ENCODE measurements around the gene RNF149. TPM values are rescaled to one million over a fixed set of nuclear protein-coding genes. Genes with fewer than 3 reads are reported as not detected.

Gene RNF149
- total and polyA plus RNA-seq, 2 donors (not counting 3 experiments of a cell fraction or from before 2014, with no cell fraction given) = 31.3 to 66.6 TPM

DNA sequence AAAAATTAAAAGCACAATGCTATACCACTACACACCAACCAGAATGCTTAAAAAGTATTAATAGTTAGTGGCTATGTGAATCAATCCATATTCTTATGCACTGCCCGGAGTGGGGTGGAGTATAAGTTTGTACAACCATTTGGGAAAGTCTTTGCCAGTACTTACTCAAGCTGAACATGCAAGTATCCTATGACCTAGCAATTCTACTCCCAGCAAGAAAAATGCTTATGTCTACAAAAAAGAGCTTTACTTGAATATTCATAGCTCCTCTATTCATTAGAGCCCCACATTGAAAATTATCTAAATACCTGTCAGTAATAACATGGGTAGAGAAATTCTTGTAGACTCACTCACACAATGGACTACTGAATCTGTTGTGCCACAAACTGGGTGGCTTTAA lies 77.3 kb downstream of the RNF149 start:
- no peak overlapping the region for H3K9ac ChIP-seq (replicated peaks; ENCODE audit: extremely low read depth, insufficient read depth, low read length)
- ChIA-PET CTCF (interaction anchor here (1.3 to 2.8 kb wide), 5 partner anchors 9 to 26 kb away, joined by 3 to 13 read pairs (median 4); no protein-coding TSS in a partner anchor), POLR2A (no interaction called here)
- H3K27ac ChIP-seq (ENCODE audit: insufficient read depth, low read depth, low read length) = no peak overlapping the region
- no peaks in the 10 kb centered on the region for H3K36me3 ChIP-seq (ENCODE audit: control insufficient read depth in 2 of 2, extremely low read depth in 1 of 2, insufficient read depth in 2 of 2, low read length in 2 of 2)
- dilution Hi-C loops (cut with MboI; ENCODE audit: extremely low pct_ligation_motif_present, low sequenced_read_pairs) = no loop called here
- intact Hi-C loops (cut with micrococcal nuclease) = no loop called here
- no peaks in the 10 kb centered on the region for H3K4me1 ChIP-seq (ENCODE audit: control insufficient read depth, extremely low read depth, insufficient read depth, low read length)
- no peak overlapping the region for H3K4me2 ChIP-seq (ENCODE audit: insufficient read depth, low read length)
- DNase-seq (ENCODE audit: low read depth, low spot score) = no peak
- no TSS peak for BruUV-seq (replicated peaks)
- H2AFZ ChIP-seq (ENCODE audit: low read depth, low read length) = no peak overlapping the region
- TF ChIP-seq POLR2AphosphoS5 (IDR thresholded peaks at IDR 0.05; ENCODE audit: insufficient read depth, low read depth, low read length) = no peak
- no peak for TF ChIP-seq MYC (IDR thresholded peaks at IDR 0.05; ENCODE audit: low read depth, low read length)
- no peak for TF ChIP-seq JUN (IDR thresholded peaks at IDR 0.05; ENCODE audit: borderline replicate concordance, insufficient read depth, insufficient read length, low read depth)
- no peak for TF ChIP-seq EZH2 (IDR thresholded peaks at IDR 0.05; ENCODE audit: borderline replicate concordance, low read depth, low read length, severe bottlenecking)
- H3K27me3 ChIP-seq (ENCODE audit: control insufficient read depth in 2 of 2, insufficient read depth in 2 of 2, low read length in 2 of 2) = no peaks in the 10 kb centered on the region
- no peak overlapping the region for H3K4me3 ChIP-seq (replicated peaks in 1 of 3; ENCODE audit: insufficient read depth in 1 of 3, low read depth in 1 of 3, low read length in 3 of 3)
- H4K20me1 ChIP-seq (replicated peaks; ENCODE audit: control insufficient read depth, extremely low read depth, insufficient read depth, low read length) = no peaks in the 10 kb centered on the region
- no peaks in the 10 kb centered on the region for H3K79me2 ChIP-seq (ENCODE audit: control insufficient read depth, insufficient read depth, low read length)
- H3K9me3 ChIP-seq (replicated peaks; ENCODE audit: control insufficient read depth, insufficient read depth, low read length) = no peaks in the 10 kb centered on the region
- FAIRE-seq = no peak
- no peaks in the 10 kb centered on the region for H3K9me1 ChIP-seq (replicated peaks; ENCODE audit: control insufficient read depth, extremely low read depth, insufficient read depth, low read length)

- CTCF ChIA-PET = interaction anchor here (0.8 to 2.3 kb wide), 5 partner anchors 9 to 218 kb away, joined by 3 to 12 read pairs (median 4); no protein-coding TSS in a partner anchor
Measured at GRCh38 chr2:101230541-101231001, 77.9 kb downstream of the RNF149 start.

More at GRCh38 chr2:101230541-101231001, 77.9 kb downstream of the RNF149 start:
- Histone ChIP-seq H4K20me1 (replicated peaks; ENCODE audit: control insufficient read depth, extremely low read depth, insufficient read depth, low read length) (no peaks in the 10 kb centered on the region), H3K4me3 (replicated peaks in 1 of 3; ENCODE audit: insufficient read depth in 1 of 3, low read depth in 1 of 3, low read length in 3 of 3) (no peak overlapping the region), H3K79me2 (ENCODE audit: control insufficient read depth, insufficient read depth, low read length) (no peaks in the 10 kb centered on the region), H3K9me3 (replicated peaks; ENCODE audit: control insufficient read depth, insufficient read depth, low read length) (no peaks in the 10 kb centered on the region), H3K9ac (replicated peaks; ENCODE audit: extremely low read depth, insufficient read depth, low read length) (no peak overlapping the region), H3K27me3 (ENCODE audit: control insufficient read depth in 2 of 2, insufficient read depth in 2 of 2, low read length in 2 of 2) (no peaks in the 10 kb centered on the region), H3K36me3 (ENCODE audit: control insufficient read depth in 2 of 2, extremely low read depth in 1 of 2, insufficient read depth in 2 of 2, low read length in 2 of 2) (no peaks in the 10 kb centered on the region), H3K9me1 (replicated peaks; ENCODE audit: control insufficient read depth, extremely low read depth, insufficient read depth, low read length) (no peaks in the 10 kb centered on the region), H3K4me2 (ENCODE audit: insufficient read depth, low read length) (no peak overlapping the region), H3K4me1 (ENCODE audit: control insufficient read depth, extremely low read depth, insufficient read depth, low read length) (no peaks in the 10 kb centered on the region), H2AFZ (ENCODE audit: low read depth, low read length) (no peak overlapping the region), H3K27ac (ENCODE audit: insufficient read depth, low read depth, low read length) (no peak overlapping the region)
- POLR2A ChIA-PET = no interaction called here
- TF ChIP-seq, protein P1, sequence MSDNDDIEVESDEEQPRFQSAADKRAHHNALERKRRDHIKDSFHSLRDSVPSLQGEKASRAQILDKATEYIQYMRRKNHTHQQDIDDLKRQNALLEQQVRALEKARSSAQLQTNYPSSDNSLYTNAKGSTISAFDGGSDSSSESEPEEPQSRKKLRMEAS (IDR thresholded peaks at IDR 0.05; ENCODE audit: insufficient read depth, insufficient read length) = no peak
- no peak for TF ChIP-seq POLR2AphosphoS5 (IDR thresholded peaks at IDR 0.05; ENCODE audit: insufficient read depth, low read depth, low read length)
- no peak for TF ChIP-seq MYC (IDR thresholded peaks at IDR 0.05; ENCODE audit: low read depth, low read length)
- no peak for TF ChIP-seq FOS (IDR thresholded peaks at IDR 0.05; ENCODE audit: borderline replicate concordance, insufficient read depth, low read length)
- no peak for TF ChIP-seq JUN (IDR thresholded peaks at IDR 0.05; ENCODE audit: borderline replicate concordance, insufficient read depth, insufficient read length, low read depth)
- no peak for TF ChIP-seq CTCF (IDR thresholded peaks at IDR 0.05; ENCODE audit: extremely low read depth in 1 of 2, insufficient read depth in 1 of 2, low read depth in 1 of 2, low read length in 2 of 2)
- TF ChIP-seq GATA2 (IDR thresholded peaks at IDR 0.05; ENCODE audit: insufficient read depth, insufficient read length, low read depth, low read length) = no peak
- no peak for TF ChIP-seq POLR2A (IDR thresholded peaks at IDR 0.05; ENCODE audit: low read depth, low read length)
- TF ChIP-seq EZH2 (IDR thresholded peaks at IDR 0.05; ENCODE audit: borderline replicate concordance, low read depth, low read length, severe bottlenecking) = no peak
- FAIRE-seq = no peak
- intact Hi-C loops (cut with micrococcal nuclease) = no loop called here
- DNase-seq (ENCODE audit: low read depth, low spot score) = no peak
- no TSS peak for BruUV-seq (replicated peaks)
- dilution Hi-C loops (cut with MboI; ENCODE audit: extremely low pct_ligation_motif_present, low sequenced_read_pairs) = no loop called here

Measured in endothelial cell of umbilical vein (primary cell).